Measurements from ENCODE around the gene A1CF. TPM values are rescaled to one million over a fixed set of nuclear protein-coding genes. Genes with fewer than 3 reads are reported as not detected.

Gene A1CF
- polyA plus RNA-seq, 2 of the 4 experiments (the other 2 are of a cell fraction), result 0.25 to 0.80 TPM

DNA sequence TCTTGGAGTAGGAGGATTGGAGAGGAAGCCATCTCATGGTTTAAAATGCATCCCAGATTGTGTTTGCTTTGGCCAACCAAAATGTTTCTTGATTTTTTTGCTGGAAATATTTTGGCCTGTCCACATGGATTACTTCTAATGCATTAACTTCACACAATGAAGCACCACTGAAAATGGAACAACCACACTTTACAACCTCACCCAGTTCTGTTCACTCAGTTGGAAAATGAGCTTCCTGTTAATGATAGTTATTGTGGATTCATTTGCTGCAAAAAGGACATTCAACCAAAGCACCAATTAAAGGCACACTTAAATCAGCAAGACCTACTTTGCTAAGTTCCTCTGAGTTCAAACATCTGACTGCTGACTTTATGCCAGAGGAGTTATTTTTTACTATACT, 11.3 kb upstream of the A1CF start:
- Histone ChIP-seq H3K27ac (no peak overlapping the region), H3K4me2 (no peak overlapping the region), H3K4me3 (no peak overlapping the region), H3K4me1 (no peaks in the 10 kb centered on the region), H3K9me3 (no peaks in the 10 kb centered on the region)
- ChIA-PET CTCF (no interaction called here), POLR2A (no interaction called here)
- ATAC-seq (no peak), DNase-seq (ENCODE audit: low read depth in 1 of 2, low spot score in 1 of 2) (no peak), FAIRE-seq (no peak)
- TF ChIP-seq HMGXB4 (CRISPR knock-in tag; IDR thresholded peaks at IDR 0.05; ENCODE audit: borderline replicate concordance) (no peak), CTCF (IDR thresholded peaks at IDR 0.05) (no peak), POLR2AphosphoS2 (conservative IDR thresholded peaks at IDR 0.05; ENCODE audit: low read length) (no peak), ZC3H11A (IDR thresholded peaks at IDR 0.05) (no peak), SREBF2 (IDR thresholded peaks at IDR 0.05) (no peak), TFCP2L1 (CRISPR knock-in tag; IDR thresholded peaks at IDR 0.05) (no peak), MAZ (IDR thresholded peaks at IDR 0.05; ENCODE audit: borderline replicate concordance, low read depth, low read length) (no peak), PHF8 (IDR thresholded peaks at IDR 0.05; ENCODE audit: borderline replicate concordance, low read depth) (no peak), POLR2A (IDR thresholded peaks at IDR 0.05; ENCODE audit: low read length) (no peak), CEBPB (IDR thresholded peaks at IDR 0.05) (no peak), CBX8 (IDR thresholded peaks at IDR 0.05) (no peak), RFX5 (IDR thresholded peaks at IDR 0.05) (no peak)
- TF ChIP-seq, protein P1, sequence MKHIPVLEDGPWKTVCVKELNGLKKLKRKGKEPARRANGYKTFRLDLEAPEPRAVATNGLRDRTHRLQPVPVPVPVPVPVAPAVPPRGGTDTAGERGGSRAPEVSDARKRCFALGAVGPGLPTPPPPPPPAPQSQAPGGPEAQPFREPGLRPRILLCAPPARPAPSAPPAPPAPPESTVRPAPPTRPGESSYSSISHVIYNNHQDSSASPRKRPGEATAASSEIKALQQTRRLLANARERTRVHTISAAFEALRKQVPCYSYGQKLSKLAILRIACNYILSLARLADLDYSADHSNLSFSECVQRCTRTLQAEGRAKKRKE (CRISPR knock-in tag; IDR thresholded peaks at IDR 0.05; ENCODE audit: low read depth), result no peak

DNA sequence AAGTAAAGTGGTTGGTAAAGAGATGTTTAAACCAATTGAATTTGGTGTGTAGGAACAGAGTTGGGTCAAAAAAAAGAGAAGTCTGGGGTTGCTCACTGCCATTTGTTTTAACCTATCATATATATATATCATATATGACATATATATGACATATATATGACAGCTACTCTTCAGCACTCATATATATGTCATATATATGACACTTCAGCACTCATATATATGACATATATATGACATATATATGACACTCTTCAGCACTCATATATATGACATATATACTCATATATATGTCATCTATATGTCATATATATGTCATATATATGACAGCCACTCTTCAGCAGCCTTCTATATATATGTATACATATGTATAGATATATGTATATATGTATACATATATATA, 8.9 kb upstream of the A1CF start:
- no peaks in the 10 kb centered on the region for H3K4me1 ChIP-seq
- ATAC-seq (no peak), FAIRE-seq (no peak), DNase-seq (ENCODE audit: low read depth in 1 of 2, low spot score in 1 of 2) (no peak)
- POLR2A ChIA-PET, result no interaction called here
- TF ChIP-seq MYC (IDR thresholded peaks at IDR 0.05; ENCODE audit: borderline replicate concordance, low read length) (no peak), CHD4 (IDR thresholded peaks at IDR 0.05; ENCODE audit: borderline replicate concordance) (no peak), CBX8 (IDR thresholded peaks at IDR 0.05) (no peak), JUNB (IDR thresholded peaks at IDR 0.05) (no peak), FOXS1 (CRISPR knock-in tag; IDR thresholded peaks at IDR 0.05) (no peak), HOXB13 (CRISPR knock-in tag; IDR thresholded peaks at IDR 0.05; ENCODE audit: low read depth) (no peak)
- TF ChIP-seq, protein P2, sequence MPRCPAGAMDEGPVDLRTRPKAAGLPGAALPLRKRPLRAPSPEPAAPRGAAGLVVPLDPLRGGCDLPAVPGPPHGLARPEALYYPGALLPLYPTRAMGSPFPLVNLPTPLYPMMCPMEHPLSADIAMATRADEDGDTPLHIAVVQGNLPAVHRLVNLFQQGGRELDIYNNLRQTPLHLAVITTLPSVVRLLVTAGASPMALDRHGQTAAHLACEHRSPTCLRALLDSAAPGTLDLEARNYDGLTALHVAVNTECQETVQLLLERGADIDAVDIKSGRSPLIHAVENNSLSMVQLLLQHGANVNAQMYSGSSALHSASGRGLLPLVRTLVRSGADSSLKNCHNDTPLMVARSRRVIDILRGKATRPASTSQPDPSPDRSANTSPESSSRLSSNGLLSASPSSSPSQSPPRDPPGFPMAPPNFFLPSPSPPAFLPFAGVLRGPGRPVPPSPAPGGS (IDR thresholded peaks at IDR 0.05), result no peak
- H3K4me2 ChIP-seq, result no peak overlapping the region
- no peak overlapping the region for H3K27ac ChIP-seq
- no peak overlapping the region for H3K4me3 ChIP-seq
- CTCF ChIA-PET, result no interaction called here
- no peaks in the 10 kb centered on the region for H3K9me3 ChIP-seq

DNA sequence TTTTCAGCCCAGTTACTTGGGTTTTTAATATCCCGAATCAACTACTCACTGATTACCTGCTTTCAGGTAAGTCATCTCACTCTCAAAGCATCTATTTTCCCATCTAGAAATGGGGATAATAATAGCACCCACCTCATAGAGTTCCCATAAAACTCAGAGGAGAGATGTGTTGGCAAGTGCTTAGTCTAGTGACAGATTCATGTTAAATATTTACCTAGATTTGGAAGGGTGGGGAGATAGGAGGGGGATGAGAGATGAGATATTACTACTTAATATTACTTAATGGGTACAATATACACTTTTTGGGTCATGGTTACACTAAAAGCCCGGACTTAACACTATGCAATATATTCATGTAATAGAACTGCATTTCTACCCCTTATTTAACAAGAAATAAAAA, 7.0 kb upstream of the A1CF start:
- TF ChIP-seq CHD4 (IDR thresholded peaks at IDR 0.05; ENCODE audit: borderline replicate concordance) (no peak), FOXS1 (CRISPR knock-in tag; IDR thresholded peaks at IDR 0.05) (no peak), HEYL (CRISPR knock-in tag; IDR thresholded peaks at IDR 0.05) (no peak), POLR2AphosphoS2 (conservative IDR thresholded peaks at IDR 0.05; ENCODE audit: low read length) (no peak), REST (IDR thresholded peaks at IDR 0.05) (no peak), NPAS2 (CRISPR knock-in tag; IDR thresholded peaks at IDR 0.05; ENCODE audit: borderline replicate concordance) (no peak), ZSCAN20 (CRISPR knock-in tag; IDR thresholded peaks at IDR 0.05) (no peak), HOXB5 (CRISPR knock-in tag; IDR thresholded peaks at IDR 0.05) (no peak)
- Histone ChIP-seq H3K4me1 (no peaks in the 10 kb centered on the region), H3K4me2 (no peak overlapping the region), H3K4me3 (no peak overlapping the region), H3K9me3 (no peaks in the 10 kb centered on the region), H3K27ac (no peak overlapping the region)
- no peak for FAIRE-seq
- 20% methylated on average over 2 of the region's 2 CpGs for WGBS (ENCODE audit: missing lambda C conversion rate)
- ChIA-PET CTCF (interaction anchor here (1.1 kb wide), 1 partner anchor 104 kb away, joined by 3 read pairs; no protein-coding TSS in a partner anchor), POLR2A (no interaction called here)
- no peak for DNase-seq (ENCODE audit: low read depth in 1 of 2, low spot score in 1 of 2)
- no peak for ATAC-seq
